IPS-20b (cell line): ENCODE data around the gene NUBPL.
"Not testable (repeated sequence)": the region's sequence is repeated elsewhere in the genome, so short reads cannot be mapped to it uniquely, and the experiment has no call there.

Experiments
- H3K27ac ChIP-seq: one replicate; pipeline ENCODE4 v1.5.1; 2013; ENCODE audit warnings: low read length
- H3K27me3 ChIP-seq: 2 replicates; pipeline ENCODE4 v1.6.1; 2013; ENCODE audit warnings: mild to moderate bottlenecking, low read length, inconsistent platforms; ENCODE audit not compliant: insufficient read depth
- H3K36me3 ChIP-seq: 2 replicates; pipeline ENCODE4 v1.6.1; 2013; ENCODE audit warnings: low read depth, mild to moderate bottlenecking, inconsistent platforms, low read length, moderate library complexity; ENCODE audit not compliant: insufficient read depth
- H3K4me1 ChIP-seq: 2 replicates; pipeline ENCODE4 v1.6.1; 2013; ENCODE audit warnings: mild to moderate bottlenecking, control low read depth, inconsistent platforms, low read length, moderate library complexity; ENCODE audit not compliant: insufficient read depth
- H3K4me3 ChIP-seq: 2 replicates; pipeline ENCODE4 v1.5.1; 2013; ENCODE audit warnings: mild to moderate bottlenecking, low read length, inconsistent platforms
- H3K9ac ChIP-seq: 2 replicates; pipeline ENCODE4 v1.6.1; 2013; ENCODE audit warnings: low read depth, mild to moderate bottlenecking, inconsistent platforms, low read length, moderate library complexity
- H3K9me3 ChIP-seq: 2 replicates; pipeline ENCODE4 v1.6.1; 2013; ENCODE audit warnings: mild to moderate bottlenecking, low read depth, low read length, inconsistent platforms; ENCODE audit not compliant: insufficient read depth

Gene NUBPL

DNA sequence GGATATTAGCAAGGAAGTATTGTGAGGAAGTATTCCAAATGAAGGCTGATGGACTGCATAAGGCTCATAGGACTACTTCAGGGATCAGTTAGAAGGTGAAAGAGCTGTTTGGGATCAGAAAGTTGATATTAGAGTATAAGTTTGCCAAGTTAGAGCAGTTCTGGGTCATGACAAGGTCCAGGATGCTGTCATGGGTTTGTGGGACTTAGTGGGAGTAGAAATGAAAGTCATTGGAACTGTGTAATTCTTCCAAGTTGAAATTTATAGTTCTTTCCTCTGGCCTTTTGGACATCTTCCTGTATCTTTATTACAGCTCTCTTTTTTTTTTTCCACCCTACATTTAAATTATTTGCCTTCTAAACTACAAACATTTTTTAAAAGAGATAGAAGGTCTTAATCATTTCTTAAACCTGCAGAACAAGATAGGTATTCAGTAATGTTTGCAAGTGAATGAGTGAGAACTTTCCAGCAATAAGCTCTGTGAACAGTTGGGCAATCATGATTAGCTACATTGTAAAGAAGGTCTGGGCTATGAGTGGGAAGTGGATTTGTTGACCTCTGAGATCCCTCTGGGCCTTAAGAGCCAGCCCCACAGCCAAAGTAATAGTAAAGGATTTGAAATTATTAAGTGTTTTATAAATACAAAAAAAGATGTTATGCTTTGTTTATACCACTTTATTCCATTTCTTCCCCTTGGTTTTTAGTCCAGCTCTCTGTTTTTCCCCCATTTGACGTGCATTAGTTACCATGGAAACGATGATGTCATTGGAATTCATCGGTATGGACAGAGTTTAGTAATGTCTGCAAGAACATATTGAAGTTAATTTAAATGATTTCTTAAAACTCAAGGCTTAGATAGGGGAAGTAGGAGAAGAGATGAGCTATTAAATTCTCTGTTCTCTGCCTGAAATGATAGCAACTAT lies 268.0 kb downstream of the NUBPL start:
- no peak overlapping the region for H3K4me3 ChIP-seq
- no peaks in the 10 kb centered on the region for H3K36me3 ChIP-seq
- H3K27me3 ChIP-seq: no peaks in the 10 kb centered on the region
- no peak overlapping the region for H3K27ac ChIP-seq
- H3K4me1 ChIP-seq: no peaks in the 10 kb centered on the region
- no peaks in the 10 kb centered on the region for H3K9me3 ChIP-seq
- H3K9ac ChIP-seq: no peak overlapping the region

DNA sequence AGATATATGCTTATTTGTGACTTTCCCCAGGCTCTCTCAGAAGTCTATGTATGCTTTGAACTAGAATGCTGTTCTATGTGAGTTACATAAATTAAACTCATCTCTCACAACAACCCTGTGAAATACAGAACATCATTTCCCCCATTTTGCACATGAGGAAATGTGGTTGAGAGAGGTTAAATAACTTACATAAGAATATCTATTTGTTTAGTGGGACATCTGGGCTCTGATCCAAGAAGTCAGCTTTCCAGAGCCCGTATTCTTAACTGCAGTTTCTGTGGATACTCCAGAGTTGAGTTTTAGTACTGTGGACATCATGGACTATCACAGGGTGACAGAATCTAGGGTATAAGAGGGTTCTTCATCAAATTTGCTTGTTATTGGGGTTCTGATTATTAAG lies 273.4 kb downstream of the NUBPL start:
- no peak overlapping the region for H3K4me3 ChIP-seq
- H3K27ac ChIP-seq: no peak overlapping the region
- no peaks in the 10 kb centered on the region for H3K4me1 ChIP-seq
- H3K9me3 ChIP-seq: no peaks in the 10 kb centered on the region
- no peaks in the 10 kb centered on the region for H3K36me3 ChIP-seq
- no peak overlapping the region for H3K9ac ChIP-seq
- no peaks in the 10 kb centered on the region for H3K27me3 ChIP-seq

DNA sequence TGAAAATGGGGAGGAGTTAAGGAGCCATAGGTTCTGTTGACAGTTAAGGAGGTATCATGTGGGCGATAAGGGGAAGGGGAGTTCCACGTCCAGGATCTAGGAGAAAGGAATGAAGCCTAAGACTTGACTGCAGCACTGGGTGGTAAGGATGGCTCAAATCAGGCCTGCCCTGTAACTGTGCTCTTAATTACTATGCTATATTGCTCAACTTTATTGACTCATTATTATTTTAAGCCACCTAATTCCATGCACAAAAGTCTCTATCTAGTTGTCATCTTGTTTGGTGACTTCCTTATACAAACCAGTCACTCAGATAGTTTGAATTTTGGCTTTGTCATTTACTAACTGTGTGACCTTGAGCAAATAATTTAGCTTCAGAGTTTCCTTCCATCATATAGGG lies 273.8 kb downstream of the NUBPL start:
- Histone ChIP-seq H3K4me3 (no peak overlapping the region), H3K27ac (no peak overlapping the region), H3K27me3 (no peaks in the 10 kb centered on the region), H3K36me3 (no peaks in the 10 kb centered on the region), H3K9me3 (no peaks in the 10 kb centered on the region), H3K4me1 (no peaks in the 10 kb centered on the region), H3K9ac (no peak overlapping the region)

DNA sequence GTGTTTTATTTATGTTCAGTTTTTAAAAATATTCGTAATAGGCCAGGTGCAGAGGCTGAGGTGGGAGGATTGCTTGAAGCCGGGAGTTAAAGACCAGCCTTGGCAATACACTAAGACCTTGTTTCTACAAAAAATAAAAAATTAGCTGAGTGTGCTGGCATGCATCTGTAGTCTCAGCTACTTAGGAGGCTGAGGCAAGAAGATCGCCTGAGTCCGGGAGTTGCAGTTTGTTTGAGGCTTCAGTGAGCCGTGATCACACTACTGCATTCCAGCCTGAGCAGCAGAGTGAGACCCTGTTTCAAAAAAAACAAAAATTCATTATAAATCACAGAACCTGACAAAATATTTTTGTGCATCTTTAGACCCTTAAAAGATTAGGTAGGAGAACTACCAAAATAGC lies 275.8 kb downstream of the NUBPL start:
- Histone ChIP-seq H3K4me1 (no peaks in the 10 kb centered on the region), H3K9ac (no peak overlapping the region), H3K9me3 (no peaks in the 10 kb centered on the region), H3K27me3 (no peaks in the 10 kb centered on the region), H3K27ac (no peak overlapping the region), H3K4me3 (no peak overlapping the region), H3K36me3 (no peaks in the 10 kb centered on the region)

DNA sequence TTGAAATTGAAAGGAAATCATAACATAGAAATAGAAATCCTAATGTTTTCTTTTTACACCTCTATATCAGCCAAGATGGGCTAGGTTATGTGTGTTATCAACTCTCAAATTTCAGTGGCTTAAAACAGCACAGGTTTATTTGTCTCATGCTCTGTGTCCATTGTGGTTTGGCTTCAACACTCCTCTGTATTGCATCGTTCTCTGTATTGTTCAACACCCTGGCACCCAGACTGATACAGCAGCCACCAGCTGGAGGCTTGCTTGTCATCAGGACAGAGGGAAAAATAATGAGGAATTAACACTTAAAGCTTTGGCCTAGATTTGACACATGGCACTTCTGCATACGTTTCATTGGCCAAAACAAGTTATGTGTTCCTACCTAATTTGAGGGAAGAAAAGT lies 281.7 kb downstream of the NUBPL start:
- Histone ChIP-seq H3K4me1 (no peaks in the 10 kb centered on the region), H3K36me3 (no peaks in the 10 kb centered on the region), H3K9ac (no peak overlapping the region), H3K27ac (no peak overlapping the region), H3K27me3 (no peaks in the 10 kb centered on the region), H3K9me3 (no peaks in the 10 kb centered on the region), H3K4me3 (no peak overlapping the region)

DNA sequence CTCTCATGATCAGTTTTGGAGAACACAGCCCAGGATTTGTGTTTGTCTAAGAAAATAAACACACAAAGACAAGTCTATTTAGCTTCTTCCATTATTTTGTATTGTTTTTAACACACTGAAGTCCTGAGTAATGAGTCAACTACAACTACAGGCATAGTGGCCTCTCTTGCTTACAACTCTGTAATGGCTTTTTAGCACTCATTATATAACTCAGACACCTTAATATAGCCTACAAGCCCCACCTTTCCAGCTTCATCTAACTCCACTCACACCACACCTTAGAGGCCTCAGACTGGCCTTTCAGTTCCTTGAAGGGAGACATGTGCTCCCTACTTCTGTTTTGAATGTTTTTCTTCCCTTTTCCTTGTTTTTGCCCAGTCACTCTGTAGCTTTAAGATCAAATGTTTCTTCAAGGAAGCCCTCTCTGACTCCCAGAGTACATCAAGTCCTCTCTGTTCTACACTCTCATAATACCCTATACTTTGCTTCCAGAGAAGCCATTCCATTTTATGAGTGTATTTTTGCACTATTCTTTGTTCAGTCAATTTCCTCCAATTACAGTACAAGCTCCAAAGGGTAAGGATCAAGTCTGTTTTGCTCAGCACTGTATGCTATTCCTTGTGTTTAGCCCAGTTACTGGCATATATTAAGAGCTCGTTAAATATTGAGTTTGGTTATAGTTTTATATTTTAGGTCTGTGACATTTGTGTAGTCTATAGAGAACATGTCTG lies 282.3 kb downstream of the NUBPL start:
- Histone ChIP-seq H3K4me3 (no peak overlapping the region), H3K27me3 (no peaks in the 10 kb centered on the region), H3K9me3 (no peaks in the 10 kb centered on the region), H3K4me1 (no peaks in the 10 kb centered on the region), H3K36me3 (no peaks in the 10 kb centered on the region), H3K27ac (no peak overlapping the region), H3K9ac (no peak overlapping the region)

DNA sequence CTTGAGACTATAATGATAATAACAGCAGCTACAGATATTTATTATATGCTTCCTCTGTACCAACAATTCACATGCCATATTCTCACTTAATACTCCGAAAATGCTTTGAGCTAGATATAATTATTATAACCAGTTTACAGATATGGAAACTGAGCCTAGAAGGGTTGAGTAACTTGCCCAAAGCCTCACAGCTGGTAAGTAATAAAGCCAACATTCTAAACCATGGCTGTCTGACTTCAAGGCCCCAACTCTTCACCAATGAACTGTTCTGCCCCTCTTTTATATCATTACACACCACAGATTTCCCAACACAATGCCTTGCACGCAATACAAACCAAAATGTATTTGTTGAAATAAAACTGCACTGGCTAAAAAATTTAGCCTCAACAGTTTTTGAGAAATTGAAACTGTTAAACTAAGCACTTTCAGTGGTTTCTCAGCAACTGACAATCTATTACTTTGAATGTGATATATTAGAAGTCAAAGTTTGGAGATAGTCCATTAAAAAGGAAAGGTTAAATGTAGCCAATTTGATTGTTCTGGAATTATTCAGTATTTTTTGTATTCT lies 293.4 kb downstream of the NUBPL start:
- no peaks in the 10 kb centered on the region for H3K27me3 ChIP-seq
- H3K9me3 ChIP-seq: no peaks in the 10 kb centered on the region
- no peak overlapping the region for H3K27ac ChIP-seq
- no peak overlapping the region for H3K4me3 ChIP-seq
- no peaks in the 10 kb centered on the region for H3K4me1 ChIP-seq
- no peaks in the 10 kb centered on the region for H3K36me3 ChIP-seq
- no peak overlapping the region for H3K9ac ChIP-seq

DNA sequence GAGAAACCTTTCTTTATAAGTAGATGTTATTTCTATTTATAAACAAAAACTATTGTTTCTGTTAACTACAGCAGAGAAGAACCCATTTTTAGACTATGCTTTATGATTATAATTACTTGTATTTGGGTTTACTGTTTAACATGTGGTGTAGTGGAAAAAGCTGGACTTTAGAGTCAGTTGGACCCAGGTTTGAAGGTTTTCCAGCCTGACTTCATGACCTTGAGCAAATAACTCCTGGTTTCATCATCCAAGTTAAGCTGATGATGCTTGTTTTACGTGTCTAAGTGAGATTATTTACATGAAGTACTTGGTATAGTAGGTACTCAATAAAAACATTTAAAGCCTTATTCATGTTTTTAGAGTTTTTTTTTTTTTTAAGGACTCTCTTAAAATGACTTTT lies 294.1 kb downstream of the NUBPL start:
- no peak overlapping the region for H3K27ac ChIP-seq

DNA sequence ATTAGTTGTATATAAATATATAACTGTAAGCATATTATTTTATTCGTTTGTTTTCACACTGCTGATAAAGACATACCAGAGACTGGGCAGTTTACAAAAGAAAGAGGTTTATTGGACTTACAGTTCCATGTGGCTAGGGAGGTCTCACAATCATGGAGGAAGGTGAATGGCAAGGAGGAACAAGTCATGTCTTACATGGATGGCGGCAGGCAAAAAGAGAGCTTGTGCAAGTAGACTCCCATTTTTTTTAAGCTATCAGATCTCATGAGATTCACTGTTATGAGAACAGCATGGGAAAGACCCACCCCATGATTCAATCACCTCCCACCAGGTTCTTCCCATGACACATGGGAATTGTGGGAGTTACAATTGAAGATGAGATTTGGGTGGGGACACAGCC lies 294.8 kb downstream of the NUBPL start:
- not testable (repeated sequence) for H3K27ac ChIP-seq, H3K9ac ChIP-seq, H3K9me3 ChIP-seq, H3K36me3 ChIP-seq, H3K4me3 ChIP-seq, H3K27me3 ChIP-seq, H3K4me1 ChIP-seq

More for the DNA sequence above, 294.1 kb downstream of the NUBPL start:
- Histone ChIP-seq H3K27me3 (no peaks in the 10 kb centered on the region), H3K9ac (no peak overlapping the region), H3K36me3 (no peaks in the 10 kb centered on the region), H3K4me1 (no peaks in the 10 kb centered on the region), H3K4me3 (no peak overlapping the region), H3K9me3 (no peaks in the 10 kb centered on the region)

DNA sequence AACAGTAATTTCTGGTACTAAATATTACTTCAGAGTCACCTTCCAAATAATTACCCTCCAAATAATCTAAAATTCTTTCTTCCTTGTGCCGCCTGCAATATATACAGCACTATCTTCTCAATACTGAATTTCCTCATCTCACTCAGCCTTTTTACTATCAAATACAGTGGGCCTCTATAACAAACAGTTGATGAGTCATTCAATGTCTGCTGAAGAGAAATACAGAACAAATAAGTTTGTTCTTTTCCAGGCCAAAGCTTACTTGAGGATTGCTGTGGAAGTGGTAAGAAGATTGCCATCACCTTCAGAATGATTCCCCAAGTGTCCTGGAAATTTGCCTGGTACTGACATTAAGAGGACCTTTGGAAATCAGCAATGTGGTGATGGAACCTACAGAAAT lies 297.7 kb downstream of the NUBPL start:
- no peaks in the 10 kb centered on the region for H3K4me1 ChIP-seq
- H3K27ac ChIP-seq: no peak overlapping the region
- H3K4me3 ChIP-seq: no peak overlapping the region
- H3K9me3 ChIP-seq: no peaks in the 10 kb centered on the region
- no peaks in the 10 kb centered on the region for H3K36me3 ChIP-seq
- H3K27me3 ChIP-seq: no peaks in the 10 kb centered on the region
- H3K9ac ChIP-seq: no peak overlapping the region

DNA sequence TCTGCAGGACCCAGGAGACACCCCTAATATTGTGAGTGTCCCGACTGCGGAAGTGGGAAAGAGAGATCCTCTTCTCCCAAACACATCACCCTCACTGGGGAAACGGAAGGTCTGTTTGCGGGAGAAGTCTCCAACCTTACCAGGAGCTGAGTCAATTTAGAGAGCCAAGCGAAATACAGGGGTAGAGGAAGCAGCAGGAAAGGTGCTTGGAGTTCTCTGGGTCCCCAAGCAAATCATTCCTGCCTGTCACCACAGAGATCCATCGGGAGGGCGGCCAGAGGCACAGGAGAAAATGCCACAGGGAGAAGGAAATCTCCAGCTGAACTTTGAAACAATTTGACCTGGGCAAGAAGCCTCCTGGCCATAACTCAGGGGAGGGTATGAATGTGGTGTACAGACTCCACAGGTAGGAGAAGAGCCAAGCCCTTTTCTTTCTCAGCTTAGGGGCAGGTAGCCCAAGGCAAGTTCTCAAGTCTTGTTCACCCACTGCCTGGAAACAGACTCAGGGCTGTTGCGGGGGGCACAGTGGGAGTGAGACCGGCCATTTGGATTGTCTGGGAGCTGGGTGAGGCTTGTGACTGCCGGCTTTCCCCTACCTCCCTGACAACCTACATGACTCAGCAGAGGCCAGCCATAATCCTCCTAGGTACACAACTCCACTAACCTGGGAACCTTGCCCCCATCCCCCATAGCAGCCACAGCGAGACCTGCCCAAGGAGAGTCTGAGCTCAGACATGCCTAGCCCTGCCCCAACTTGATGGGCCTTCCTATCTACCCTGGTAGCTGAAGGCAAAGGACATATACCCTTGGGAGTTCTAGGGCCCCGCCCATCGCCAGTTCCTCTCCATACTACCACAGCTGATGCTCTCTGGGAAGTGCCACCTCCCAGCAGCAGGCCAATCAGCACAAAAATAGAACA lies 304.0 kb downstream of the NUBPL start:
- H3K27ac ChIP-seq: no peak overlapping the region
- no peaks in the 10 kb centered on the region for H3K27me3 ChIP-seq
- no peak overlapping the region for H3K4me3 ChIP-seq
- H3K4me1 ChIP-seq: no peaks in the 10 kb centered on the region
- H3K36me3 ChIP-seq: no peaks in the 10 kb centered on the region
- no peak overlapping the region for H3K9ac ChIP-seq
- H3K9me3 ChIP-seq: no peaks in the 10 kb centered on the region; the same call in 1 of the 2 replicates
